Measurements from ENCODE around the gene FAM81B.
"Not testable (repeated sequence)": the region's sequence is repeated elsewhere in the genome, so short reads cannot be mapped to it uniquely, and the experiment has no call there.

Gene FAM81B

GRCh38 chr5:95379133-95379532 is 12.0 kb upstream of the FAM81B start:
- H3K9ac ChIP-seq (ENCODE audit: low read length): no peak overlapping the region

GRCh38 chr5:95380103-95380628 is 11.0 kb upstream of the FAM81B start:
- Histone ChIP-seq H3K4me1 (ENCODE audit: control insufficient read depth, insufficient read depth, low read length) (no peaks in the 10 kb centered on the region), H3K9me3 (ENCODE audit: control insufficient read depth, low read length) (no peaks in the 10 kb centered on the region), H3K9ac (ENCODE audit: low read length) (no peak overlapping the region), H3K27me3 (ENCODE audit: control insufficient read depth, insufficient read depth, low read length) (no peaks in the 10 kb centered on the region), H3K4me3 (ENCODE audit: low read length) (no peak overlapping the region), H3K36me3 (ENCODE audit: control insufficient read depth, insufficient read depth, low read length) (no peaks in the 10 kb centered on the region)

More at GRCh38 chr5:95379133-95379532, 12.0 kb upstream of the FAM81B start:
- Histone ChIP-seq H3K9me3 (ENCODE audit: control insufficient read depth, low read length) (no peaks in the 10 kb centered on the region), H3K4me1 (ENCODE audit: control insufficient read depth, insufficient read depth, low read length) (no peaks in the 10 kb centered on the region), H3K4me3 (ENCODE audit: low read length) (no peak overlapping the region), H3K36me3 (ENCODE audit: control insufficient read depth, insufficient read depth, low read length) (no peaks in the 10 kb centered on the region), H3K27me3 (ENCODE audit: control insufficient read depth, insufficient read depth, low read length) (no peaks in the 10 kb centered on the region)

- H3K4me3 ChIP-seq (ENCODE audit: low read length): no peak overlapping the region
- H3K36me3 ChIP-seq (ENCODE audit: control insufficient read depth, insufficient read depth, low read length): no peaks in the 10 kb centered on the region
- H3K4me1 ChIP-seq (ENCODE audit: control insufficient read depth, insufficient read depth, low read length): no peaks in the 10 kb centered on the region
- no peaks in the 10 kb centered on the region for H3K27me3 ChIP-seq (ENCODE audit: control insufficient read depth, insufficient read depth, low read length)
- H3K9ac ChIP-seq (ENCODE audit: low read length): no peak overlapping the region
- H3K9me3 ChIP-seq (ENCODE audit: control insufficient read depth, low read length): no peaks in the 10 kb centered on the region
Observed at GRCh38 chr5:95382801-95383200, 8.4 kb upstream of the FAM81B start.

GRCh38 chr5:95384485-95385213 is 6.5 kb upstream of the FAM81B start:
- Histone ChIP-seq H3K4me1 (ENCODE audit: control insufficient read depth, insufficient read depth, low read length) (no peaks in the 10 kb centered on the region), H3K27me3 (ENCODE audit: control insufficient read depth, insufficient read depth, low read length) (no peaks in the 10 kb centered on the region), H3K36me3 (ENCODE audit: control insufficient read depth, insufficient read depth, low read length) (no peaks in the 10 kb centered on the region), H3K9me3 (ENCODE audit: control insufficient read depth, low read length) (no peaks in the 10 kb centered on the region), H3K9ac (ENCODE audit: low read length) (no peak overlapping the region), H3K4me3 (ENCODE audit: low read length) (no peak overlapping the region)

DNA sequence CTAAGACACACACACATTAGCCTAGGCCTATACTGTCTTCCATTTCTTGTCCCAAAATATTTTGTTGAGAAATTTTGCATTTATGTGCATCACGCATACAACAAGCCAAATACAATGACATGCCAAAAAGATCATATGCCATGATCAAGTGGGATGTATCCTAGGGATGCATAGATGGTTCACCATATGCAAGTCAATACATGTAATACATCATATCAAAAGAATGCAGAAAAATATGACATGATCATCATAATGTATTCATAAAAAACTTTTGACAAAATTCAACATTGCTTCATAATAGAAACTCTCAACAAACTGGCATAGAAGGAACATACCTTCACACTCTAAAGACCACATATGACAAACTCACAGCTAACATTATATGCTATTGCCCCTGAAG is 5.8 kb upstream of the FAM81B start:
- Histone ChIP-seq H3K9ac (ENCODE audit: low read length) (no peak overlapping the region), H3K9me3 (ENCODE audit: control insufficient read depth, low read length) (no peaks in the 10 kb centered on the region), H3K27me3 (ENCODE audit: control insufficient read depth, insufficient read depth, low read length) (no peaks in the 10 kb centered on the region), H3K36me3 (ENCODE audit: control insufficient read depth, insufficient read depth, low read length) (no peaks in the 10 kb centered on the region), H3K4me1 (ENCODE audit: control insufficient read depth, insufficient read depth, low read length) (no peaks in the 10 kb centered on the region), H3K4me3 (ENCODE audit: low read length) (no peak overlapping the region)

GRCh38 chr5:95391965-95392364 is 799 bp downstream of the FAM81B start:
- H3K9ac ChIP-seq (ENCODE audit: low read length); H3K9me3 ChIP-seq (ENCODE audit: control insufficient read depth, low read length); H3K27me3 ChIP-seq (ENCODE audit: control insufficient read depth, insufficient read depth, low read length); H3K36me3 ChIP-seq (ENCODE audit: control insufficient read depth, insufficient read depth, low read length); H3K4me1 ChIP-seq (ENCODE audit: control insufficient read depth, insufficient read depth, low read length); H3K4me3 ChIP-seq (ENCODE audit: low read length): not testable (repeated sequence)

- Histone ChIP-seq H3K4me1 (ENCODE audit: control insufficient read depth, insufficient read depth, low read length) (no peaks in the 10 kb centered on the region), H3K9me3 (ENCODE audit: control insufficient read depth, low read length) (no peaks in the 10 kb centered on the region), H3K4me3 (ENCODE audit: low read length) (no peak overlapping the region), H3K27me3 (ENCODE audit: control insufficient read depth, insufficient read depth, low read length) (no peaks in the 10 kb centered on the region), H3K36me3 (ENCODE audit: control insufficient read depth, insufficient read depth, low read length) (no peaks in the 10 kb centered on the region), H3K9ac (ENCODE audit: low read length) (no peak overlapping the region)
Observed at GRCh38 chr5:95392593-95393182, 1.5 kb downstream of the FAM81B start.

GRCh38 chr5:95393279-95393678 is 2.1 kb downstream of the FAM81B start:
- H3K9ac ChIP-seq (ENCODE audit: low read length): no peak overlapping the region
- no peaks in the 10 kb centered on the region for H3K36me3 ChIP-seq (ENCODE audit: control insufficient read depth, insufficient read depth, low read length)
- H3K4me3 ChIP-seq (ENCODE audit: low read length): no peak overlapping the region
- H3K4me1 ChIP-seq (ENCODE audit: control insufficient read depth, insufficient read depth, low read length): no peaks in the 10 kb centered on the region
- H3K27me3 ChIP-seq (ENCODE audit: control insufficient read depth, insufficient read depth, low read length): no peaks in the 10 kb centered on the region
- H3K9me3 ChIP-seq (ENCODE audit: control insufficient read depth, low read length): no peaks in the 10 kb centered on the region

- no peaks in the 10 kb centered on the region for H3K27me3 ChIP-seq (ENCODE audit: control insufficient read depth, insufficient read depth, low read length)
- H3K9ac ChIP-seq (ENCODE audit: low read length): no peak overlapping the region
- H3K9me3 ChIP-seq (ENCODE audit: control insufficient read depth, low read length): no peaks in the 10 kb centered on the region
- no peaks in the 10 kb centered on the region for H3K4me1 ChIP-seq (ENCODE audit: control insufficient read depth, insufficient read depth, low read length)
- H3K4me3 ChIP-seq (ENCODE audit: low read length): no peak overlapping the region
- H3K36me3 ChIP-seq (ENCODE audit: control insufficient read depth, insufficient read depth, low read length): no peaks in the 10 kb centered on the region
Observed at GRCh38 chr5:95398989-95399388, 7.8 kb downstream of the FAM81B start.

DNA sequence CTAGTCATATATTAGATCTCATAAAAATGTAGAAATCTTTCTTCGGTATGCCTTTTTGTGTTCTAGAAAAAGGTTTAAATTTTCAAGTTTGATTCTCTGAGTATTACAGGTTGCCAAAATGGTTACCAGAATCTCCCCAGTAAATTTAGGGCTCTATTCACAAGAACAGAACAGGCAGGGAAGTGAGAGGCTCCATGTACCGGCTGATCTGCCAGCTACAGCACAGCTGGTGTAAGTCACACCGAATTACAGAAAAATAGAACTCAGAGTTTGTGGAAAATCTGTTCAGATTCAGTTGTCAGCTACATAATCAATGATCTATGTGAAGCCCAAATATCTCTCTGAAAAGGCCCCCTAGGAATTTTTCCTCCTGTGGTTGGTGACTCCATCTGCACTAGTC is 10.5 kb downstream of the FAM81B start:
- Histone ChIP-seq H3K4me1 (ENCODE audit: control insufficient read depth, insufficient read depth, low read length) (no peaks in the 10 kb centered on the region), H3K9me3 (ENCODE audit: control insufficient read depth, low read length) (no peaks in the 10 kb centered on the region), H3K4me3 (ENCODE audit: low read length) (no peak overlapping the region), H3K36me3 (ENCODE audit: control insufficient read depth, insufficient read depth, low read length) (no peaks in the 10 kb centered on the region), H3K27me3 (ENCODE audit: control insufficient read depth, insufficient read depth, low read length) (no peaks in the 10 kb centered on the region), H3K9ac (ENCODE audit: low read length) (no peak overlapping the region)

DNA sequence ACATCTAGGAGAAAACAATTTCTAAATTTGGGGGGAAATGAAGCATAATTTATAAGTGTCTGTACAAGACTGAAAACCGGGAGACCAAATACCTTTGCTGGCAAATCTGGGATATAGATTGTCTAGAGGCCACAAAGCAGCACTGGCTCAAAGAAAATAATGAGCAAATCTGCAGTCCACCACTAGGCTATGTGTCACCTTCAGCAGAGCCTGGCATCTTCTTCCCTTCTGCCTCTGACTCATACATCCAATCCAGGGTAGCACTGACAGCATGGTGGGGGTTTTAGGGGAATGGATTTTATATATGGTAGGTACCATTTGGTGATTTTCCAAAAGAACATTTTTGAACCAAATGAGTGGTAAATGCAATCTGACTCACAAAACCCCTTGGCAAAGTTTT is 12.8 kb downstream of the FAM81B start:
- Histone ChIP-seq H3K9me3 (ENCODE audit: control insufficient read depth, low read length) (no peaks in the 10 kb centered on the region), H3K27me3 (ENCODE audit: control insufficient read depth, insufficient read depth, low read length) (no peaks in the 10 kb centered on the region), H3K4me1 (ENCODE audit: control insufficient read depth, insufficient read depth, low read length) (no peaks in the 10 kb centered on the region), H3K36me3 (ENCODE audit: control insufficient read depth, insufficient read depth, low read length) (no peaks in the 10 kb centered on the region), H3K4me3 (ENCODE audit: low read length) (no peak overlapping the region), H3K9ac (ENCODE audit: low read length) (no peak overlapping the region)

- no peaks in the 10 kb centered on the region for H3K36me3 ChIP-seq (ENCODE audit: control insufficient read depth, insufficient read depth, low read length)
- H3K9me3 ChIP-seq (ENCODE audit: control insufficient read depth, low read length): no peaks in the 10 kb centered on the region
- no peak overlapping the region for H3K9ac ChIP-seq (ENCODE audit: low read length)
- H3K27me3 ChIP-seq (ENCODE audit: control insufficient read depth, insufficient read depth, low read length): no peaks in the 10 kb centered on the region
- H3K4me3 ChIP-seq (ENCODE audit: low read length): no peak overlapping the region
- H3K4me1 ChIP-seq (ENCODE audit: control insufficient read depth, insufficient read depth, low read length): no peaks in the 10 kb centered on the region
Observed at GRCh38 chr5:95406426-95407090, 15.4 kb downstream of the FAM81B start.

All from mucosa of stomach (tissue), 1 donor.